22Rv1 (cell line): ENCODE data around the gene GUK1.

Experiments used
- CTCF ChIP-seq: fragments of 450-650 bp; IDR thresholded peaks from 2 replicates; pipeline ENCODE4 v1.5.1; 2017; ENCODE audit warnings: mild to moderate bottlenecking
- ZFX ChIP-seq: fragments of 450-650 bp; IDR thresholded peaks from 2 replicates; pipeline ENCODE4 v1.6.1; 2017; ENCODE audit warnings: antibody characterized with exemption, borderline replicate concordance

DNA sequence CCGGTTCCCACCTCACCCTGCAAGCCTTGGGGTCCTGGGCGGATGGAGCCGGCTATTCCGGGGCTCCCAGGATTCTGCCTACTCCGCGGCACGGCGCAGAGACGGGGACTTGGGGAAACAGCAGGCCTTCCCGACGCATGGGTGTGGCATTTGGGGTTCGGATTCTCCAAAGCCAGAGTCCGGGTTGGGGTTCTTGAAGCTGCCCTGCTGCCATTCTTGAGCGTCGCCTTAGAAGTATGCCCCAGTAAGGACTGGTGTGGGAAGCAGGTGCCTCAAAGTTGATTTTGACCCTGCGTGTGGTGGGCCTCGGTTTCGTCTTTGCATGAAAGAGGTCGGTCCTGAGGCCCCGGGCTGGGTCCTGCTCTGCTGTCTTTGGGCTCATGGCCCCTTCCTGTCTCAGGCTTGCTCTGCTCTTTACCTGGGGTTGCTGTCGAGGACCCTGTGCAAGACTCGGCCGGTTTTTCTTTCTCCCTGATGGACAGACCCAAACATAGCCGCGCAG, 696 bp downstream of the GUK1 start:
- no peak for TF ChIP-seq CTCF
- TF ChIP-seq ZFX: no peak
